H1 (cell line): ENCODE data around the gene REPIN1. TPM values are rescaled to one million over a fixed set of nuclear protein-coding genes. Genes with fewer than 3 reads are reported as not detected.

ENCODE experiments used
- CTCF ChIA-PET: fragments of 300-600 bp; sonication (Branson Sonifier 250); formaldehyde crosslinking; loops from one replicate; lab custom pipeline; 2021; ENCODE audit not compliant: partially characterized antibody; lab: Charles Lee
- POLR2A ChIA-PET: fragments of 300-600 bp; sonication (Branson Sonifier 250); formaldehyde crosslinking; loops from one replicate; lab custom pipeline; 2021; ENCODE audit warnings: inconsistent platforms; ENCODE audit not compliant: partially characterized antibody; lab: Charles Lee
- DNase-seq, 2 experiments: peaks; one replicate each; pipeline versions ENCODE4 v3.0.0 to v3.0.0-alpha.2; 2010 to 2022; ENCODE audit warnings: low spot score in 2 of 2, low read depth in 1 of 2, mixed read lengths in 1 of 2
- FAIRE-seq: peaks from 2 replicates; lab custom pipeline; 2011; peaks lifted over from hg19 to GRCh38; lab: Jason Lieb, UNC
- H2AFZ ChIP-seq: 2 replicates; pipeline ENCODE4 v1.8.1; 2012; ENCODE audit warnings: low read length, inconsistent platforms
- H2AK5ac ChIP-seq: 2 replicates; pipeline ENCODE4 v1.6.1; 2013; ENCODE audit warnings: low read depth, low read length
- H2BK120ac ChIP-seq: replicated peaks from 2 replicates; pipeline ENCODE3; 2013; ENCODE audit warnings: low read depth, low read length, inconsistent platforms
- H2BK12ac ChIP-seq: 2 replicates; pipeline ENCODE4 v1.6.1; 2013; ENCODE audit warnings: low read depth, low read length
- H2BK15ac ChIP-seq: 2 replicates; pipeline ENCODE4 v1.6.1; 2013; ENCODE audit warnings: low read length
- H2BK20ac ChIP-seq: 2 replicates; pipeline ENCODE4 v1.6.1; 2013; ENCODE audit warnings: low read length
- H2BK5ac ChIP-seq: 2 replicates; pipeline ENCODE4 v1.6.1; 2013; ENCODE audit warnings: low read depth, low read length
- H3K14ac ChIP-seq: 2 replicates; pipeline ENCODE4 v1.6.1; 2013; ENCODE audit warnings: inconsistent platforms; ENCODE audit not compliant: insufficient read length
- H3K18ac ChIP-seq: 2 replicates; pipeline ENCODE4 v1.6.1; 2013; ENCODE audit warnings: low read length; ENCODE audit errors: extremely low read depth
- H3K23ac ChIP-seq: 2 replicates; pipeline ENCODE4 v1.6.1; 2013; ENCODE audit warnings: inconsistent platforms; ENCODE audit not compliant: insufficient read length
- H3K23me2 ChIP-seq: 2 replicates; pipeline ENCODE4 v1.6.1; 2013; ENCODE audit warnings: low read depth, low read length
- H3K27ac ChIP-seq: 2 replicates; pipeline ENCODE4 v1.6.1; 2011; ENCODE audit warnings: low read depth, low read length, inconsistent platforms
- H3K27me3 ChIP-seq, 4 experiments: replicated peaks in 1 of 4; 1 replicate in 1 of 4; 2 replicates in 3 of 4; pipeline versions ENCODE4 v1.6.1 to v1.8.1; 2011 to 2013; ENCODE audit warnings: low read length in 3 of 4, mild to moderate bottlenecking in 3 of 4, inconsistent platforms in 2 of 4, mixed read lengths in 2 of 4, moderate library complexity in 1 of 4; ENCODE audit not compliant: control insufficient read depth in 3 of 4, insufficient read depth in 3 of 4; ENCODE audit errors: extremely low read depth in 1 of 4
- H3K36me3 ChIP-seq, 4 experiments: 2 replicates each; pipeline versions ENCODE4 v1.6.1 to v1.8.1; 2011 to 2013; ENCODE audit warnings: mild to moderate bottlenecking in 4 of 4, low read length in 3 of 4, moderate library complexity in 2 of 4, control low read depth in 1 of 4, inconsistent platforms in 1 of 4; ENCODE audit not compliant: insufficient read depth in 4 of 4, control insufficient read depth in 2 of 4
- H3K4ac ChIP-seq: replicated peaks from 2 replicates; pipeline ENCODE3; 2013; ENCODE audit warnings: low read length, low read depth, mixed read lengths, inconsistent platforms; ENCODE audit not compliant: insufficient read length
- H3K4me1 ChIP-seq, 4 experiments: replicated peaks in 1 of 4; 1 replicate in 1 of 4; 2 replicates in 3 of 4; pipeline versions ENCODE4 v1.6.1 to v1.8.1; 2011 to 2013; ENCODE audit warnings: low read length in 3 of 4, inconsistent platforms in 2 of 4, mixed read lengths in 1 of 4; ENCODE audit not compliant: insufficient read depth in 4 of 4, control insufficient read depth in 3 of 4
- H3K4me2 ChIP-seq, 2 experiments: 2 replicates each; pipeline versions ENCODE4 v1.6.1 to v1.8.1; 2011 to 2013; ENCODE audit warnings: low read depth in 2 of 2, low read length in 2 of 2, control low read depth in 1 of 2, inconsistent platforms in 1 of 2, mild to moderate bottlenecking in 1 of 2; ENCODE audit not compliant: insufficient read depth in 1 of 2
- H3K4me3 ChIP-seq, 4 experiments: fragments of 200-600, 300-600 bp in 1 of 4; sonication (generic), shearing (Covaris generic), sonication (Bioruptor Twin) in 1 of 4; 2 replicates each; pipeline versions ENCODE4 v1.5.1 to v1.8.1; 2011 to 2016; ENCODE audit warnings: low read length in 4 of 4, low read depth in 3 of 4, control low read depth in 2 of 4, inconsistent platforms in 2 of 4, mild to moderate bottlenecking in 2 of 4, mixed read lengths in 1 of 4, moderate library complexity in 1 of 4; ENCODE audit not compliant: insufficient read depth in 2 of 4; ENCODE audit errors: extremely low read depth in 1 of 4
- H3K56ac ChIP-seq: replicated peaks from 2 replicates; pipeline ENCODE3; 2013; ENCODE audit warnings: low read depth, mild to moderate bottlenecking, mixed read lengths, low read length, inconsistent platforms; ENCODE audit not compliant: insufficient read length
- H3K79me1 ChIP-seq: 2 replicates; pipeline ENCODE4 v1.6.1; 2013; ENCODE audit warnings: low read depth, low read length, control low read depth
- H3K79me2 ChIP-seq, 2 experiments: 2 replicates each; pipeline versions ENCODE4 v1.6.1 to v1.8.1; 2012 to 2013; ENCODE audit warnings: low read length in 2 of 2, mild to moderate bottlenecking in 2 of 2, inconsistent platforms in 1 of 2; ENCODE audit not compliant: insufficient read depth in 2 of 2, control insufficient read depth in 1 of 2
- H3K9ac ChIP-seq, 4 experiments: replicated peaks in 1 of 4; 1 replicate in 1 of 4; 2 replicates in 3 of 4; pipeline versions ENCODE4 v1.6.1 to v1.8.1; 2011 to 2013; ENCODE audit warnings: low read depth in 3 of 4, low read length in 3 of 4, control low read depth in 2 of 4, mild to moderate bottlenecking in 2 of 4, moderate library complexity in 2 of 4, inconsistent platforms in 1 of 4; ENCODE audit errors: extremely low read depth in 1 of 4
- H3K9me3 ChIP-seq, 2 experiments: 2 replicates each; pipeline versions ENCODE4 v1.6.1 to v1.8.1; 2012 to 2013; ENCODE audit warnings: mild to moderate bottlenecking in 2 of 2, moderate library complexity in 2 of 2, control low read depth in 1 of 2, inconsistent platforms in 1 of 2, low read depth in 1 of 2, low read length in 1 of 2, mixed read lengths in 1 of 2; ENCODE audit not compliant: insufficient read depth in 2 of 2
- H4K20me1 ChIP-seq, 2 experiments: replicated peaks in 1 of 2; 2 replicates each; pipeline versions ENCODE3 to v1.8.1; 2011 to 2013; ENCODE audit warnings: inconsistent platforms in 2 of 2, low read length in 2 of 2, mild to moderate bottlenecking in 1 of 2; ENCODE audit not compliant: insufficient read depth in 2 of 2, control insufficient read depth in 1 of 2
- H4K5ac ChIP-seq: 2 replicates; pipeline ENCODE4 v1.6.1; 2013; ENCODE audit warnings: low read length, low read depth, mixed read lengths, inconsistent platforms; ENCODE audit not compliant: insufficient read length
- H4K8ac ChIP-seq: 2 replicates; pipeline ENCODE4 v1.8.0; 2013; ENCODE audit warnings: mild to moderate bottlenecking, moderate library complexity, low read length, inconsistent platforms; ENCODE audit not compliant: insufficient read depth; ENCODE audit errors: extremely low read depth
- H4K91ac ChIP-seq: replicated peaks from 2 replicates; pipeline ENCODE3; 2013; ENCODE audit warnings: low read length, mixed read lengths, inconsistent platforms; ENCODE audit not compliant: insufficient read length
- RAD21 ChIP-seq, 2 experiments: IDR thresholded peaks in 1 of 2; conservative IDR thresholded peaks in 1 of 2; 2 replicates each; pipeline ENCODE4 v1.6.1; 2011; ENCODE audit warnings: low read depth in 2 of 2, low read length in 2 of 2, improper control_type of control experiment in 1 of 2, inconsistent platforms in 1 of 2, mild to moderate bottlenecking in 1 of 2, moderate library complexity in 1 of 2
- WGBS, 2 experiments: shearing (Covaris generic) in 1 of 2; methylation state at CpG; one replicate each; pipeline versions ENCODE4 v1.1.6 to v1.1.7; 2013 to 2015; ENCODE audit warnings: low lambda C conversion rate in 2 of 2, mixed read lengths in 2 of 2, inconsistent platforms in 1 of 2, low coverage in 1 of 2, missing lambda C conversion rate in 1 of 2; ENCODE audit not compliant: insufficient replicate concordance in 2 of 2, insufficient coverage in 1 of 2, insufficient read length in 1 of 2; ENCODE audit errors: extremely low coverage in 1 of 2, missing lambda C conversion rate in 1 of 2; 5-methylcytosine and 5-hydroxymethylcytosine counted together
- polyA plus RNA-seq, 7 experiments: library from polyadenylated mRNA; depleted of rRNA in 3 of 7; stranded (reverse) in 5 of 7; unstranded in 2 of 7; fragments of >200 nt in 5 of 7; fragments of 200-250 nt in 2 of 7; gene quantifications; 1 replicate in 5 of 7; 2 replicates in 1 of 7; 4 replicates in 1 of 7; pipeline versions ENCODE4 v1.2.1 to v1.2.3, GENCODE V29; 2011 to 2013; ENCODE audit warnings: missing spikeins in 2 of 7, mixed read lengths in 2 of 7
- total RNA-seq: library from RNA; stranded (reverse); fragmentation: NEBNext Ultra II Directional; extraction: Animal tissue kit (Norgen Biotek cat#: 25700); gene quantifications from 2 replicates; pipeline ENCODE4 v1.2.1, GENCODE V29; 2021

The REPIN1 gene
- total and polyA plus RNA-seq, 2 of the 8 experiments (the other 6 are each of a cell fraction or from before 2014, with no cell fraction given): 98.6 to 125 TPM

GRCh38 chr7:150371996-150372270 is 3.3 kb downstream of the REPIN1 start:
- CTCF ChIA-PET: interaction anchor here (0.6 to 5.6 kb wide), 2 partner anchors 15 to 475 kb away, joined by 4 to 32 read pairs; no protein-coding TSS in a partner anchor
- H3K79me1 ChIP-seq: peaks cover 18% of the 10 kb centered on the region
- H2BK120ac ChIP-seq: no peak overlapping the region
- H2BK15ac ChIP-seq: no peak overlapping the region
- H2BK20ac ChIP-seq: no peak overlapping the region
- no peak overlapping the region for H2AK5ac ChIP-seq
- no peak overlapping the region for H3K9ac ChIP-seq
- no peak overlapping the region for H4K5ac ChIP-seq
- H4K20me1 ChIP-seq: peaks cover 2 to 15% of the 10 kb centered on the region in 2 experiments
- FAIRE-seq: no peak
- no peak overlapping the region for H2AFZ ChIP-seq
- H4K8ac ChIP-seq: no peak overlapping the region
- no peak overlapping the region for H3K14ac ChIP-seq
- H3K79me2 ChIP-seq: peaks cover 7 to 54% of the 10 kb centered on the region in 2 experiments; a peak in 3 of 4 replicates
- no peak overlapping the region for H3K27ac ChIP-seq
- H3K18ac ChIP-seq: no peak overlapping the region
- no peak overlapping the region for H2BK5ac ChIP-seq
- no peak overlapping the region for H4K91ac ChIP-seq
- H3K56ac ChIP-seq: no peak overlapping the region
- WGBS, 2 experiments: 96% methylated on average over 11 of the region's 30 CpGs; no CpG with 5 or more reads in 1 of the 2 experiments
- POLR2A ChIA-PET: interaction anchor here (0.5 to 8.6 kb wide), 9 partner anchors 10 to 614 kb away, joined by 3 to 230 read pairs (median 23); partner anchors contain the start of gene RARRES2
- H3K23ac ChIP-seq: no peak overlapping the region
- H3K4ac ChIP-seq: no peak overlapping the region
- H3K36me3 ChIP-seq: peaks cover 16 to 49% (median 31%) of the 10 kb centered on the region in 4 experiments
- peaks cover 2 to 30% (median 12%) of the 10 kb centered on the region in 4 experiments for H3K4me1 ChIP-seq
- DNase-seq: no peak
- no peak overlapping the region for H2BK12ac ChIP-seq
- H3K23me2 ChIP-seq: peaks cover 11% of the 10 kb centered on the region; the same call in 1 of the 2 replicates
- H3K9me3 ChIP-seq: no peaks in the 10 kb centered on the region
- H3K4me2 ChIP-seq: no peak overlapping the region
- no peaks in the 10 kb centered on the region for H3K27me3 ChIP-seq
- no peak overlapping the region for H3K4me3 ChIP-seq
- no peak for TF ChIP-seq RAD21 (IDR thresholded peaks at IDR 0.05 in 1 of 2, conservative IDR thresholded peaks at IDR 0.05 in 1 of 2; ENCODE audit: low read depth in 2 of 2, low read length in 2 of 2)
